Astrocyte of the cerebellum (primary cell): ENCODE measurements around the gene PLCD1.

Experiments
- DNase-seq: peaks from one replicate; pipeline ENCODE4 v3.0.0-alpha.2; 2011; ENCODE audit warnings: low read depth
- H3K4me3 ChIP-seq: 2 replicates; pipeline ENCODE4 v1.5.1; 2011; ENCODE audit warnings: mild to moderate bottlenecking, low read depth, low read length, moderate library complexity
- in situ Hi-C: cut with HindIII; loops from 2 replicates; pipeline ENCODE4 v1.10.0; 2017; ENCODE audit warnings: low sequenced_read_pairs
- TF ChIP-seq, protein P1 (sequence below): IDR thresholded peaks from 2 replicates; pipeline ENCODE4 v1.5.1; 2012; ENCODE audit warnings: low read length, low read depth, moderate library complexity, mild to moderate bottlenecking; ENCODE audit errors: missing control alignments

Gene PLCD1

DNA sequence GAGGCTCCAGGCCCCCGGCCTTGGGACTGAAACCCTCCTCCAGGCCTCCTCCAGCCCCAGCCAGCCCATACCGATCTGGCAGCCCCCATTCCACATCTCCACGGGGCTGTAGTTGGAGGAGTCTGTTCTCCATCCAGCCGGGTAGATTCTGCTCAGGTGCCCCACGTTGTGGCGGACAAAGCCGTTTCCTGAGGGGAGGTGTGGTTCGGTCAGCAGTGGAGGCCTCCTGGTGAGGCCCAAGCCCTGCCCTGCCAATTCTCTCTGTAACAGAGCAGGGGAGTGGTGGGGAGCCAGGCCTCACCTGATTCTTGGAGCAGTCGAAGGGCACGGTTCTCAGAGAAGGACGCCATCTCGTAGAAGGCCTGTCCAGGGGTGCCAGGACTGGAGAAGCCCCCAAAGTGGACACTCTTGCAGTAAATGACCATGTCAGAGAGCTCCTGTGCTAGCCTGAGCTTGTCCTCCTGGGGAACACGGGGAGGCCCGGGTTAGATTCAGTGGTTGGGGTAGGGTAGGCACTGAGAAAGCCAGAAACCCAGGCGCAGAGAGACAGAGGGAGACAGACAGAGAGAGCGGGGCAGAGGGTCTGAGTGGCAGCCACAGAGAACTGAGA, 20.4 kb downstream of the PLCD1 start:
- TF ChIP-seq, protein P1, sequence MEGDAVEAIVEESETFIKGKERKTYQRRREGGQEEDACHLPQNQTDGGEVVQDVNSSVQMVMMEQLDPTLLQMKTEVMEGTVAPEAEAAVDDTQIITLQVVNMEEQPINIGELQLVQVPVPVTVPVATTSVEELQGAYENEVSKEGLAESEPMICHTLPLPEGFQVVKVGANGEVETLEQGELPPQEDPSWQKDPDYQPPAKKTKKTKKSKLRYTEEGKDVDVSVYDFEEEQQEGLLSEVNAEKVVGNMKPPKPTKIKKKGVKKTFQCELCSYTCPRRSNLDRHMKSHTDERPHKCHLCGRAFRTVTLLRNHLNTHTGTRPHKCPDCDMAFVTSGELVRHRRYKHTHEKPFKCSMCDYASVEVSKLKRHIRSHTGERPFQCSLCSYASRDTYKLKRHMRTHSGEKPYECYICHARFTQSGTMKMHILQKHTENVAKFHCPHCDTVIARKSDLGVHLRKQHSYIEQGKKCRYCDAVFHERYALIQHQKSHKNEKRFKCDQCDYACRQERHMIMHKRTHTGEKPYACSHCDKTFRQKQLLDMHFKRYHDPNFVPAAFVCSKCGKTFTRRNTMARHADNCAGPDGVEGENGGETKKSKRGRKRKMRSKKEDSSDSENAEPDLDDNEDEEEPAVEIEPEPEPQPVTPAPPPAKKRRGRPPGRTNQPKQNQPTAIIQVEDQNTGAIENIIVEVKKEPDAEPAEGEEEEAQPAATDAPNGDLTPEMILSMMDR = no peak
- H3K4me3 ChIP-seq = no peak overlapping the region
- in situ Hi-C loops = no loop called here
- DNase-seq = no peak

DNA sequence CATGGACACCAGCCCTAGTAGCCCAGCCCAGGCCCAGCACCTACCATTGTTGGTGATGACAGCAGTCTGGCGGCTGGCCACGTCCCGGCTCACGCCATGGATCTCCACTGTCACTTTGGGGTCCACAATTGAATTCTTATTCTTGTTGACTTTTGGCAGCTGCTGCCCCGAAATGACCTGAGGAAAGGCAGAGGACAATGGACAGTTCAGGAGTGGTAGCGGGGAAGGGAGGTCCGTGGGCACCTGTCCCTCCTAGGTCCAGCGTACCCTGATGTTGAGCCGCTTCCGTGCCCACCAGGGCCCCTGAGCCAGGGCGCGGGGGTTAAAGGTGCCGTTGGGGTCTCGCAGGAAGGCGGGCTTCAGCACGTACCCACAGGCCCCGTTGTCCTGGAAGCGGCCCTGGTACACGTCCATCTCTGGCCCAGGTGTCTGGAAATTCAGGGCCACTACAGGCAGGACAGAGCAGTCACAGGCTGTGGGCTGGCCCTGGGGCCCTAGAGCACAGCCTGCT, 21.2 kb downstream of the PLCD1 start:
- in situ Hi-C loops = no loop called here
- no peak overlapping the region for H3K4me3 ChIP-seq
- no peak for DNase-seq
- TF ChIP-seq, protein P1 = no peak

DNA sequence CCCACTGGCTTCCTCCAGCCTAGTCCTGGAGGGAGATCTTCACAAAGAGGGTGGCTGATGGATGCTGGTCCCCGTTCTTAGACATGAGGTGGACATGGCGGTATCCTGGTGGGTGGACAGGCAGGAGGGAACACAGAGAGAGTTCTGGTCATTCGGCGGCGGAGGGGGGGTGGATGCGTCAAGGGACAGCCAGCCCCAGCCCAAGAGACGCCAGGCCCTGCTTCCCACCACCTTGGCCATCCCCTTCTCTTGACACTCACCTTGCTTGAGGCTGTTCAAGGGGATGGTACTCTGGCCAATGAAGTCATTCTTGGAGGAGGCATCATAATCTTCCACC, 21.7 kb downstream of the PLCD1 start:
- in situ Hi-C loops = no loop called here
- H3K4me3 ChIP-seq = no peak overlapping the region
- DNase-seq = no peak
- TF ChIP-seq, protein P1 = no peak

DNA sequence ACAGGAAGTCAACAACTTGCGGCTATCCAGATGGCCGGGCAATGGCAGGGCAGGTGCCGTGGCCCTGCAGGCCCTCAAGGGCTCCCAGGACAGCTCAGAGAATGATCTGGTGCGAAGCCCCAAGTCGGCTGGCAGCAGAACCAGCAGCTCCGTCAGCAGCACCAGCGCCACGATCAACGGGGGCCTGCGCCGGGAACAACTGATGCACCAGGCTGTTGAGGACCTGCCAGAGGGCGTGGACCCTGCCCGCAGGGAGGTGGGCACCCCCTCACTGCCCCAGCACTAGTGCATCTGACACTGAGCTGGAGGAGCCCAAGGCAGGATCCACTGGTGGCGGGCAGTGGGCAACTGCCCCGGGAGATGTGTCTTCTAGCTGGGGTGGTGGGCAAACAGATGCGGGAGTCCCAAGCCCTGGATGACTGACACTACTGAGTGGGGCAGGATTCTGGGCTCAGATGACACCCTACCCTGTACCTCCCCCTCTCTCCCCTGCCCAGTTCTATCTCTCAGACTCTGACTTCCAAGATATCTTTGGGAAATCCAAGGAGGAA, 22.9 kb downstream of the PLCD1 start:
- H3K4me3 ChIP-seq = no peak overlapping the region
- in situ Hi-C loops = no loop called here
- TF ChIP-seq, protein P1 = no peak
- no peak for DNase-seq

DNA sequence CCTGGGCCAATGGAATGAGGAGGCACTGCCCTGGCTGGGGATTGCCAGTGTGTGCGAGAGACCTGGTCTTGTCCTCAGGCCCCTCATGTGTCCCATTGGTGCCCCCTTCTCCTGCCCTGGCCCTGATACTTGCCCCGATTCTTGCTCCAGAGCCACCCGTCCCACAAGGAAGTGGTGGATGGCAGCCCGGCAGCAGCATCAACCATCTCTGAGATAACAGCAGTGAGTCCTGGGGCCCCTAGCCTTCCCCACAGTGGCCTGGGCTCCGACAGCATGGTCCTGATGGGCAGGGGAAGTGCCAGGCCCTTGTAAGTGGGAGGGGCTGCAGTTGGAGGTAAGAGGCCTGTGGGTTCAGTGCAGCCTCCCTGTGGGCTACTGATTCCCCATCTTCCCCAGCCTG, 23.4 kb downstream of the PLCD1 start:
- TF ChIP-seq, protein P1 = no peak
- in situ Hi-C loops = no loop called here
- no peak for DNase-seq
- no peak overlapping the region for H3K4me3 ChIP-seq

DNA sequence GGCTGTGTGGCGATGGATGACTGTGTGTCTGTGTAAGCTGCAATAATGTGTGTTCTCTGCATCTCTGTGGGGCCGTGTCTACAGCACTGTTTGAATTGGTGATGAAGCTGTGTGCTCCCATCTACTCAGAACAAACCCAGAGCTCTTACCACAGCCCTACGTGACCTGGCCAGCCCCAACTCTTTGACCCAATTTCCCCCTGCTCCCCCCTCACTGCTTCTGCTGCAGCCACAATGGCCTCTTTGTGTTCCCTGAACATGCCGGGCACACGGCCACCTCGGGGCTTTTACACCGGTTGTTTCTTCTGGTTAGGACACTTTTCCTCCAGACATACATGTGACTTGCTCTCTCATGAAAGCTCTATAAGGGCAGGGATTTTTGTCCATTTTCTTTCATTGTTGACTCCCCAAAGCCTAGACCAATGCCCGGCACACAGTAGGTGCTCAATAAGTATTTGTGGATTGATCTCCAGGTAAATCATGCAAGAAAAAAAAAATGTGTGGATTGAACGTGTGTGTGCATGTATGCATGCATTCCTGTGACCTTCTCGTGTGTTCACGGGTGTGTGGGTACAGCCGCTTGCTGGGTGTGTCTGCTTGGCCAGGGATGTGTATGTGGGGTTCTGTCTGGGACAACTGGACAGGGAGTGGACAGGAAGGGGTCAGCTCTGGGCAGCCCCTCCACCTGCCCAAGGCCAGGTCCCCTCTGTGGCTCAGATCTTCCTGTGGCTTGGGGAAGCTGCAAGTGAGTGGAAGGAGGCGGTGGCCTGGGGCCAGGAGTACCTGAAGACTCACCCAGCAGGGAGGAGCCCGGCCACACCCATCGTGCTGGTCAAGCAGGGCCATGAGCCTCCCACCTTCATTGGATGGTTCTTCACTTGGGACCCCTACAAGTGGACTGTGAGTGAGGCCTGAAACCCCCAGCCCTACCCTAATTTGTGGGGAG, 24.1 kb downstream of the PLCD1 start:
- DNase-seq = no peak
- H3K4me3 ChIP-seq = no peak overlapping the region
- TF ChIP-seq, protein P1 = no peak
- in situ Hi-C loops = no loop called here
